GM18867 (cell line): Measurements from ENCODE around the gene TSFM.

ENCODE experiments used
- ATAC-seq: cut with Tn5 transposase; IDR thresholded peaks from one replicate; pipeline ENCODE4 v1.9.1; 2021; ENCODE audit warnings: mild to moderate bottlenecking, moderate library complexity; ENCODE audit not compliant: unreplicated experiment

Gene TSFM

GRCh38 chr12:57745485-57745881, 37.1 kb upstream of the TSFM start:
- no peak for ATAC-seq

- ATAC-seq: no peak
Observed at GRCh38 chr12:57746025-57746424, 36.6 kb upstream of the TSFM start.

DNA sequence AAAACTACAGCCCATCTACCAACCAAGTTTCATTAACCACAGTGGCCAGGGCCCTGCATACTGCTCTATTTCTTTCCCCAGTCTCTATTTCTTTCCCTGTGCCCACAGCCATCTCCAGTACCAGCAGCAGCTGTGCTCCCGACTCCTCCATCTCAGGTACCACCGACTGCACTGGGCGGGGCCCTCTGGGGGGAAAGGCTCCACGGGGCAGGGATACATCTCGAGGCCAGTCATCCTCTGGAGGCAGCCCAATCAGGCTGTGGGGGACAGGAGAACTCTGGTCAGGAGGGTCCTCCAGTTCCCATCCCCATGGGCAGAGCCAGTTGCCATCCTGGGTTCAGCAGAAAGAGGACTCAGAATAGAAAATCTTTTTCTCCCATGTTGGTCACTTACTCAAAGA, 33.5 kb upstream of the TSFM start:
- no peak for ATAC-seq

- ATAC-seq: no peak
Observed at GRCh38 chr12:57750561-57751431, 31.8 kb upstream of the TSFM start.

DNA sequence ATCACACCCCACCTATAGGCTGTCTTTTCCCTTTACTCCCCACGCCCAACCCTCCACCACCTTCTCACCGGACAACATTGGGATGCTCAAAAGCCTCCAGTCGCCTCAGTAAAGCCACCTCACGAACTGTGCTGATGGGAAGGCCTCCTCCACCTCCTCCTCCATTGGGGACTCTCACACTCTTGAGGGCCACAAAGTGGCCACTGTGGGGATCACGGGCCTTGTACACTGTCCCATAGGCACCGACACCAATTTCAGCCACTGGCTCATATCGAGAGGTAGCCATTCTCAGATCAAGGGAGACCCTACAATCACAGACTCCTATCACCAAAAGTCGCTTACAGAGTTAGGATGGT, 31.2 kb upstream of the TSFM start:
- ATAC-seq: no peak

GRCh38 chr12:57751788-57752667, 30.6 kb upstream of the TSFM start, which contains the start of gene CDK4:
Gene CDK4 (minus strand): TSS chr12:57752310. CDS start chr12:57751717, 593 bp downstream.
- peak; percentile 68 for ATAC-seq

GRCh38 chr12:57752668-57753000, 30.0 kb upstream of the TSFM start:
- no peak for ATAC-seq

- ATAC-seq: no peak
Observed at GRCh38 chr12:57753756-57754337, 28.7 kb upstream of the TSFM start.

DNA sequence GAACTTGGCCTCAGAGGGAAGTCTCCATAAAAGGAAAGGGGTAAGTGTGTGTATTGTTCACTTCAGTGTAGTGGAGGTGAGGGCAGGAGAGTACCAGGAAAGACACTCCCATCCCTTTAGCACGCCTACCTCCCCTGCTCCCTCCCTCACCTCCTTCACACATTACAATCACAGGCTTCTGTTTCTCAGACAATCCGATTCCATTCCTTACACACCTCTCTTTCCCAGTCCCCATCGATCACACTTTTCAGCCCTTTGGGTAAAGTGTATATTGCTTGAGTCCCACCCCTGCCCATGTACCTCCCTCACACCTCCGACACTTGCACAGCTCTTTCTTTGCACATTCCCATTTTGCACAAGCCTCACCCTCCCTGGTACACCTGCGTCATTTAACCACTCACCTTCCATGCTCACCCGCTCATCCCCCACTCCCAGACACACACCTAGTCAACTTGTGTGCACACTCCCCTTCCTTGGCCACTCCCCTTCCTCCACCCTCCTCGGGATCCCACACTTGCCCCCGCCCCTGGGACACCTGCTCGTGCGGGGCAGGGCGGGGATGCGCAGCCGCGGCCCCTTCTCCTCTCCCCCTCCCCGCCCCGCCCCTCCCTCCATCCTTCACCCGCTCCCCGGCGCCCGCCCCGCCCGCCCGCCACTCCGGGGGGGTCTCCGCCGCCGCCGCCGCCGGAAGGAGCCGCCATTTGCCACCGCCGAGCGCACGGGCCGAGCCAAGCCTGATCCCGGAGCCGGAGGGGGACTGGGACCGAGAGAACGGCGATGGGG, 28.0 kb upstream of the TSFM start, which contains the start of gene MARCHF9:
TSS of gene MARCHF9 (plus strand) at position 693 of the 783 bp plus-strand sequence. CDS start 426 bp downstream, outside the sequence.
- ATAC-seq: peak; percentile 41

DNA sequence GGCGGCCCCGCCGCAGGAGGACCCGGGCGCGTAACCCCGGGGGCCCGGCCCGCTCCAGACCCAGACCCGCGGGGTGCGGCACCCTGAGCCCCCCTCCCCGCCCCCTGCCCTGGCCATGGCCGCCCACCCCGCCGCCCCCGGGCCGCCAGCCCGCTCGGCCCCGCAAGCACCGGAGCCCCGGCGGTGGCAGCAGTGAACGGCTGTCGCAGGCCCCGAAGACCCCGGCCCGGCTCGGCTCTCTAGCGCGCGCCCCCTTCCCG, 27.5 kb upstream of the TSFM start:
- no peak for ATAC-seq

GRCh38 chr12:57755454-57756372, 26.9 kb upstream of the TSFM start:
- no peak for ATAC-seq

GRCh38 chr12:57756406-57757341, 25.9 kb upstream of the TSFM start:
- peak; percentile 22 for ATAC-seq

DNA sequence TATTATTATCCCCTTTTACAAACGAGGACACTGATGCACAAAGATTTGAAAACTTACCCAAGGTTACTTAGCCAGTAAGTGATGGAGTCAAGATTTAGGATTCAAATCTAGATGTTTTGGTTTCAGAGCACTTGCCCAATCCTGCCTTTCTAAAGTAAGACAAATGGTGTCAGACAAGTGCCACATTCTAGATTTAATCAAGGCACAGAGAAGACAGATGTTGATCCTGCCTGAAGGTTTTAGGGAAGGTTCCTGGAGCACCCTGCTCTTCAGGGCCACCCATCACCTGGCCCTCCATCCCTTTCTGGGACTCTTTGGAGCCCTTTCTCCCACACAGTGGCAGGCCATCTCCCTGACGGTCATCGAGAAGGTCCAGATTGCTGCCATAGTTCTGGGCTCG, 24.8 kb upstream of the TSFM start:
- ATAC-seq: no peak

- no peak for ATAC-seq
Observed at GRCh38 chr12:57758552-57759359, 23.8 kb upstream of the TSFM start.

- peak; percentile 34 for ATAC-seq
Observed at GRCh38 chr12:57759360-57759980, 23.1 kb upstream of the TSFM start.

DNA sequence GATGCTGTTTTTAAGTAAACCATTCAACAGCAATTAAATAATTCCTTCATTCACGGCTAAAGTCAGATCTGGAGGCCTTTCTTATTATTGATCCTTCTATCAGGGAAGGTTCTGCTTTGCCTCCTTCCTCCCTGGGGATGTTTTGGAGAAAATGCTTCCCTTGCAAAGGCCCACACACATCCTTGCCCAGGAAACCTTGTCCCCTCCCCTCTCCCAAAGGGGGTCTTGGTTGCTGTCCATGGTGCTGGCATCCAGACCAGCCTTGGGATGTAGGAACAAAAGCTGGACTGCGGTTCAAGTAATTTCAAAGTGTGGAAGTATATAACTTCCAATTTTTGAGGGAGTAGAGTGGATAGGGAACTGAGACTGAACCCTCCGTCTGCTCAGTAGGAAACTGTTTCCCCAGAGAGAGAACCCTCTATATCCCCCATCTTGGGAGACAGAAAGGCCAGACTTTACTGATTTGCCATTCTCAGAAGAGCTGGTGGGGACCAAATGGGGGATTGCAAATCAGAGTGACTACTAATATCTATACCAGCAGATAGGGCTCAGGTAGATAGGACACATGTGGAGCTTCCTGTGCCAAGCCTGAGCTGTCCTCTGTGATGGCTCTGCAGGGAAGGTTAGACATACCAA, 22.1 kb upstream of the TSFM start:
- ATAC-seq: no peak

DNA sequence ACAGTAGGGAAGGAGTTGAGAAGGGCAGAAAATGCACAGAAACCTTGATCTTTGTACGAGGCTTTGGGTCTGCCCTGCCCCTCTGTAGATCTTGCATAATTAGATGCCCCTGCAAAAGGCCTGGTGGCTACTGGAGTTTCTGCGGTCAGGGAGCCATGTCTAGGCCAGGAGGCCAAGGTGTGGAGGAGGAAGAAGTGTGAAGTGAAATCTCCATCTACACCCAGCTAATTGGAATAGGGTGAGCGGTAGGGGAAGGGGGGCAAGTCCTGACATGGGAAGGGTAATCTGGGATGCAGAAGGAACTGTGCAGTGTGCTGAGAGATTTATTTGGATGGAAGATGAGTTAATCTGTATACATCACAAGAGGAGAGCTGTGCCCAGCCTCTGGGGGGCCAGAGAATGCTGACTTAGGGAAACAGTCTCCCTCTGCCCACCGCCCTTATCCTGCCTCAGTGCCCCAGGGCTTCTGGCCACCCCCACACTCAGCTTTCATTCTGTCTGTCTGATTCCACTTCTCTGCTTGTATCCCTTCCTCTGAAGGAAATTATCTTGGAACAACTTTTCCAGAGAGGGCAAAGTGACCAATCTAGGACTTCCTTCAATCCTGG, 21.1 kb upstream of the TSFM start:
- ATAC-seq: no peak
